Astrocyte (in vitro differentiated cells and primary cell): ENCODE data around the gene ITGB3BP. TPM values are rescaled to one million over a fixed set of nuclear protein-coding genes. Genes with fewer than 3 reads are reported as not detected.

ENCODE experiments used
- DNase-seq: peaks from one replicate; pipeline ENCODE4 v3.0.0-alpha.2; 2010; ENCODE audit warnings: low read depth
- FAIRE-seq: peaks from 2 replicates; lab custom pipeline; 2011; peaks lifted over from hg19 to GRCh38; lab: Jason Lieb, UNC
- H2AFZ ChIP-seq: 2 replicates; pipeline ENCODE4 v1.6.0; 2012; ENCODE audit warnings: low read depth, low read length, inconsistent platforms
- H3K27ac ChIP-seq: 2 replicates; pipeline ENCODE4 v1.5.1; 2011; ENCODE audit warnings: low read depth, low read length, inconsistent platforms
- H3K27me3 ChIP-seq: 2 replicates; pipeline ENCODE4 v1.6.0; 2011; ENCODE audit warnings: low read length, inconsistent platforms; ENCODE audit not compliant: insufficient read depth
- H3K36me3 ChIP-seq: 2 replicates; pipeline ENCODE4 v1.5.1; 2011; ENCODE audit warnings: low read length, inconsistent platforms; ENCODE audit not compliant: insufficient read depth
- H3K4me1 ChIP-seq: 2 replicates; pipeline ENCODE4 v1.5.1; 2011; ENCODE audit warnings: low read length, inconsistent platforms; ENCODE audit not compliant: insufficient read depth
- H3K4me2 ChIP-seq: 2 replicates; pipeline ENCODE4 v1.6.0; 2012; ENCODE audit warnings: low read length, inconsistent platforms
- H3K4me3 ChIP-seq: 2 replicates; pipeline ENCODE4 v1.5.1; 2011; ENCODE audit warnings: low read depth, mild to moderate bottlenecking, low read length, inconsistent platforms; ENCODE audit not compliant: insufficient read depth
- H3K79me2 ChIP-seq: 2 replicates; pipeline ENCODE4 v1.6.0; 2012; ENCODE audit warnings: mild to moderate bottlenecking, low read length, inconsistent platforms; ENCODE audit not compliant: insufficient read depth
- H3K9ac ChIP-seq: 2 replicates; pipeline ENCODE4 v1.6.0; 2012; ENCODE audit warnings: mild to moderate bottlenecking, low read length, inconsistent platforms
- H3K9me3 ChIP-seq: 2 replicates; pipeline ENCODE4 v1.5.1; 2012; ENCODE audit warnings: low read depth, mild to moderate bottlenecking, low read length, inconsistent platforms; ENCODE audit not compliant: insufficient read depth
- H4K20me1 ChIP-seq: 2 replicates; pipeline ENCODE4 v1.6.0; 2012; ENCODE audit warnings: low read length, inconsistent platforms; ENCODE audit not compliant: insufficient read depth
- H3K27ac Mint-ChIP-seq: one replicate; pipeline ENCODE4 v1.8.0; 2021; ENCODE audit warnings: mild to moderate bottlenecking, mixed read lengths; ENCODE audit not compliant: unreplicated experiment
- H3K27me3 Mint-ChIP-seq: one replicate; pipeline ENCODE4 v1.8.0; 2021; ENCODE audit warnings: low read depth, mixed read lengths; ENCODE audit not compliant: unreplicated experiment
- H3K36me3 Mint-ChIP-seq: one replicate; pipeline ENCODE4 v1.8.0; 2021; ENCODE audit warnings: low read depth, mixed read lengths; ENCODE audit not compliant: unreplicated experiment
- H3K4me1 Mint-ChIP-seq: one replicate; pipeline ENCODE4 v1.8.0; 2021; ENCODE audit warnings: low read depth, mixed read lengths; ENCODE audit not compliant: unreplicated experiment
- H3K4me3 Mint-ChIP-seq: one replicate; pipeline ENCODE4 v1.8.0; 2021; ENCODE audit warnings: mild to moderate bottlenecking, moderate library complexity, mixed read lengths; ENCODE audit not compliant: unreplicated experiment
- H3K9me3 Mint-ChIP-seq: one replicate; pipeline ENCODE4 v1.8.0; 2021; ENCODE audit warnings: mild to moderate bottlenecking, mixed read lengths; ENCODE audit not compliant: unreplicated experiment
- CTCF ChIP-seq: IDR thresholded peaks from 2 replicates; pipeline ENCODE4 v1.5.1; 2011; ENCODE audit warnings: low read depth, mild to moderate bottlenecking, inconsistent platforms, low read length, moderate library complexity; ENCODE audit not compliant: insufficient read depth
- EZH2 ChIP-seq: IDR thresholded peaks from 2 replicates; pipeline ENCODE4 v1.6.1; 2012; ENCODE audit warnings: mild to moderate bottlenecking, low read length, inconsistent platforms; ENCODE audit not compliant: insufficient read depth
- total RNA-seq: library from RNA; stranded (reverse); gene quantifications from 2 replicates; pipeline ENCODE4 v1.2.1, GENCODE V29; 2021

The ITGB3BP gene
- total RNA-seq, 1 donor from 2014 or later = 15.6 TPM

GRCh38 chr1:63498106-63498505 lies 24.9 kb downstream of the ITGB3BP start:
- no peak overlapping the region for H3K27ac ChIP-seq
- H3K27me3 Mint-ChIP-seq = no peaks in the 10 kb centered on the region
- TF ChIP-seq EZH2 = no peak
- no peak for TF ChIP-seq CTCF
- H2AFZ ChIP-seq = no peak overlapping the region
- DNase-seq (no peak), FAIRE-seq (no peak)
- H3K9ac ChIP-seq = no peak overlapping the region
- H3K4me1 ChIP-seq = no peaks in the 10 kb centered on the region
- H3K79me2 ChIP-seq = no peaks in the 10 kb centered on the region
- no peaks in the 10 kb centered on the region for H3K27me3 ChIP-seq
- no peaks in the 10 kb centered on the region for H3K9me3 Mint-ChIP-seq
- H3K27ac Mint-ChIP-seq = no peak overlapping the region
- peaks cover 5% of the 10 kb centered on the region for H3K36me3 Mint-ChIP-seq
- no peaks in the 10 kb centered on the region for H3K36me3 ChIP-seq
- no peak overlapping the region for H3K4me3 Mint-ChIP-seq
- H4K20me1 ChIP-seq = no peaks in the 10 kb centered on the region
- H3K9me3 ChIP-seq = no peaks in the 10 kb centered on the region
- H3K4me2 ChIP-seq = no peak overlapping the region
- H3K4me1 Mint-ChIP-seq = no peaks in the 10 kb centered on the region
- no peak overlapping the region for H3K4me3 ChIP-seq

GRCh38 chr1:63497577-63497976 lies 25.4 kb downstream of the ITGB3BP start:
- Histone ChIP-seq H3K79me2 (no peaks in the 10 kb centered on the region), H4K20me1 (no peaks in the 10 kb centered on the region), H3K4me3 (no peak overlapping the region), H3K9ac (no peak overlapping the region), H3K36me3 (no peaks in the 10 kb centered on the region), H3K4me1 (no peaks in the 10 kb centered on the region), H2AFZ (no peak overlapping the region), H3K27me3 (no peaks in the 10 kb centered on the region), H3K27ac (no peak overlapping the region), H3K4me2 (no peak overlapping the region), H3K9me3 (no peaks in the 10 kb centered on the region)
- no peaks in the 10 kb centered on the region for H3K4me1 Mint-ChIP-seq
- H3K36me3 Mint-ChIP-seq = peaks cover 5% of the 10 kb centered on the region
- no peaks in the 10 kb centered on the region for H3K9me3 Mint-ChIP-seq
- no peak overlapping the region for H3K4me3 Mint-ChIP-seq
- no peak overlapping the region for H3K27ac Mint-ChIP-seq
- TF ChIP-seq CTCF (no peak), EZH2 (no peak)
- no peak for FAIRE-seq
- DNase-seq = no peak
- H3K27me3 Mint-ChIP-seq = no peaks in the 10 kb centered on the region

- DNase-seq = peak; percentile 25
- no peaks in the 10 kb centered on the region for H3K4me1 ChIP-seq
- no peak overlapping the region for H2AFZ ChIP-seq
- H3K36me3 ChIP-seq = no peaks in the 10 kb centered on the region
- Mint-ChIP-seq H3K4me1 (no peaks in the 10 kb centered on the region), H3K4me3 (no peak overlapping the region), H3K9me3 (no peaks in the 10 kb centered on the region), H3K36me3 (peaks cover under 1% of the 10 kb centered on the region), H3K27ac (no peak overlapping the region), H3K27me3 (no peaks in the 10 kb centered on the region)
- H3K9ac ChIP-seq = no peak overlapping the region
- no peaks in the 10 kb centered on the region for H3K27me3 ChIP-seq
- TF ChIP-seq EZH2 = no peak
- no peak for TF ChIP-seq CTCF
- H3K4me2 ChIP-seq = no peak overlapping the region
- H4K20me1 ChIP-seq = no peaks in the 10 kb centered on the region
- FAIRE-seq = no peak
- no peaks in the 10 kb centered on the region for H3K79me2 ChIP-seq
- H3K9me3 ChIP-seq = no peaks in the 10 kb centered on the region
- no peak overlapping the region for H3K4me3 ChIP-seq
- H3K27ac ChIP-seq = no peak overlapping the region
Observed at GRCh38 chr1:63487336-63488065, 35.5 kb downstream of the ITGB3BP start.
